Fibroblast of gingiva (primary cell): Measurements from ENCODE around the gene SPDYE11.
"Not testable (repeated sequence)": the region's sequence is repeated elsewhere in the genome, so short reads cannot be mapped to it uniquely, and the experiment has no call there.

Experiments
- DNase-seq: peaks from one replicate; pipeline ENCODE4 v3.0.0-alpha.2; 2011; ENCODE audit warnings: low read depth

Gene SPDYE11

GRCh38 chr7:73057811-73058210 is at the start of gene SPDYE11:
Gene SPDYE11, minus strand, starts transcription at chr7:73057911. Its CDS starts 1,800 bp downstream, at chr7:73056111.
- DNase-seq, result not testable (repeated sequence)

GRCh38 chr7:73085938-73086337 is 28.2 kb upstream of the SPDYE11 start, which contains the start of gene SPDYE9:
Gene SPDYE9, minus strand, starts transcription at chr7:73086038. Its CDS starts 1,800 bp downstream, at chr7:73084238.
- not testable (repeated sequence) for DNase-seq

- DNase-seq, result not testable (repeated sequence)
Observed at GRCh38 chr7:73029666-73030065, 28.0 kb downstream of the SPDYE11 start, which contains the start of gene SPDYE8. Gene SPDYE8, minus strand, starts transcription at chr7:73029766. Its CDS starts 1,800 bp downstream, at chr7:73027966.

- not testable (repeated sequence) for DNase-seq
Observed at GRCh38 chr7:73006491-73006890, 51.2 kb downstream of the SPDYE11 start.

- DNase-seq, result peak; percentile 74
Observed at GRCh38 chr7:73005693-73006447, 51.8 kb downstream of the SPDYE11 start.

GRCh38 chr7:73005356-73005692 is 52.4 kb downstream of the SPDYE11 start:
- DNase-seq, result not testable (repeated sequence)

- not testable (repeated sequence) for DNase-seq
Observed at GRCh38 chr7:72997887-72998468, 59.7 kb downstream of the SPDYE11 start.
